Tibial nerve (tissue), 4 donors: Measurements from ENCODE around the gene GRK1. TPM values are rescaled to one million over a fixed set of nuclear protein-coding genes. Genes with fewer than 3 reads are reported as not detected.

Experiments
- DNase-seq, 2 donors: peaks; one replicate each; pipeline ENCODE4 v3.0.0-alpha.2; 2019; ENCODE audit warnings: low spot score in 2 of 2
- H3K27ac ChIP-seq, 4 donors: fragments of 200-600 bp; sonication (generic) in 3 of 4; one replicate each; pipeline ENCODE4 v1.5.1; 2017 to 2019; ENCODE audit warnings: mild to moderate bottlenecking in 1 of 4
- H3K27me3 ChIP-seq, 2 donors: fragments of 200-600 bp; sonication (generic) in 1 of 2; one replicate each; pipeline versions ENCODE4 v1.5.1 to v1.6.0; 2017 to 2019
- H3K36me3 ChIP-seq, 3 donors: fragments of 200-600 bp; sonication (generic); one replicate each; pipeline ENCODE4 v1.5.1; 2018 to 2019
- H3K4me1 ChIP-seq, 4 donors: fragments of 200-600 bp; sonication (generic) in 3 of 4; one replicate each; pipeline ENCODE4 v1.5.1; 2017 to 2019
- H3K4me3 ChIP-seq, 4 donors: fragments of 200-600 bp; sonication (generic) in 3 of 4; one replicate each; pipeline ENCODE4 v1.5.1; 2017 to 2019; ENCODE audit warnings: mild to moderate bottlenecking in 1 of 4, moderate library complexity in 1 of 4
- H3K9me3 ChIP-seq, 4 donors: fragments of 200-600 bp; sonication (generic) in 3 of 4; one replicate each; pipeline ENCODE4 v1.5.1; 2017 to 2019
- CTCF ChIP-seq, 5 experiments: fragments of 200-600 bp in 3 of 5; fragments of 450-650 bp in 2 of 5; sonication (generic) in 3 of 5; IDR thresholded peaks; one replicate each; pipeline ENCODE4 v1.5.1; 2016 to 2019; ENCODE audit warnings: antibody characterized with exemption in 5 of 5, mild to moderate bottlenecking in 3 of 5, moderate library complexity in 2 of 5
- EP300 ChIP-seq, 2 donors: sonication (generic); formaldehyde crosslinking; IDR thresholded peaks; one replicate each; pipeline ENCODE4 v1.6.1; 2017; ENCODE audit warnings: antibody characterized with exemption in 2 of 2, mild to moderate bottlenecking in 1 of 2
- POLR2A ChIP-seq, 2 donors: fragments of 450-650 bp; IDR thresholded peaks; one replicate each; pipeline ENCODE4 v1.6.1; 2017; ENCODE audit warnings: antibody characterized with exemption in 2 of 2, mild to moderate bottlenecking in 2 of 2, moderate library complexity in 2 of 2
- WGBS, 2 donors: methylation state at CpG; one replicate each; pipeline ENCODE4 v1.1.5; 2018; 5-methylcytosine and 5-hydroxymethylcytosine counted together
- total RNA-seq, 4 donors: library from RNA; depleted of rRNA; stranded (reverse); fragments of >200 nt; gene quantifications; one replicate each; pipeline ENCODE4 v1.1.0, GENCODE V29; 2016

GRK1 gene
- total RNA-seq, 4 donors from 2014 or later, result not detected

- Histone ChIP-seq H3K4me1 (peaks cover 0 to 18% (median 4%) of the 10 kb centered on the region in 4 donors), H3K4me3 (no peak overlapping the region), H3K9me3 (no peaks in the 10 kb centered on the region), H3K36me3 (no peaks in the 10 kb centered on the region), H3K27me3 (no peaks in the 10 kb centered on the region), H3K27ac (no peak overlapping the region)
- peak in 1 of 2 donors; percentile 3 for DNase-seq
- TF ChIP-seq POLR2A (IDR thresholded peaks at IDR 0.05), result no peak
- no peak for TF ChIP-seq CTCF (IDR thresholded peaks at IDR 0.05)
- TF ChIP-seq EP300 (IDR thresholded peaks at IDR 0.05), result no peak
- 89 to 94% methylated on average over 15 of the region's 15 CpGs for WGBS, 2 donors
Measured at GRCh38 chr13:113650275-113650674, 16.7 kb upstream of the GRK1 start.

GRCh38 chr13:113650731-113651148 is 16.3 kb upstream of the GRK1 start:
- Histone ChIP-seq H3K4me1 (peaks cover 0 to 18% (median 4%) of the 10 kb centered on the region in 4 donors), H3K36me3 (no peaks in the 10 kb centered on the region), H3K27ac (no peak overlapping the region), H3K9me3 (no peaks in the 10 kb centered on the region), H3K27me3 (no peaks in the 10 kb centered on the region), H3K4me3 (no peak overlapping the region)
- TF ChIP-seq POLR2A (IDR thresholded peaks at IDR 0.05), result no peak
- TF ChIP-seq EP300 (IDR thresholded peaks at IDR 0.05), result no peak
- TF ChIP-seq CTCF (IDR thresholded peaks at IDR 0.05), result no peak
- DNase-seq, result peak in 1 of 2 donors; percentile 6
- 92 to 93% methylated on average over 16 of the region's 16 CpGs for WGBS, 2 donors

- WGBS, 2 donors, result 90 to 92% methylated on average over 14 to 33 of the region's 37 CpGs
- Histone ChIP-seq H3K4me1 (peaks cover 0 to 12% (median 3%) of the 10 kb centered on the region in 4 donors), H3K36me3 (no peaks in the 10 kb centered on the region), H3K9me3 (no peaks in the 10 kb centered on the region), H3K27me3 (peaks cover 0 to 2% of the 10 kb centered on the region in 2 donors), H3K4me3 (no peak overlapping the region), H3K27ac (no peak overlapping the region)
- TF ChIP-seq EP300 (IDR thresholded peaks at IDR 0.05), result no peak
- no peak for TF ChIP-seq CTCF (IDR thresholded peaks at IDR 0.05)
- TF ChIP-seq POLR2A (IDR thresholded peaks at IDR 0.05), result no peak
- peak in 1 of 2 donors; percentile 9 for DNase-seq
Measured at GRCh38 chr13:113651511-113652403, 15.3 kb upstream of the GRK1 start.

GRCh38 chr13:113652404-113653263 is 14.4 kb upstream of the GRK1 start:
- H3K27me3 ChIP-seq, result peaks cover 0 to 11% of the 10 kb centered on the region in 2 donors
- 89 to 91% methylated on average over 24 of the region's 24 CpGs for WGBS, 2 donors
- no peak overlapping the region for H3K4me3 ChIP-seq
- no peak overlapping the region for H3K27ac ChIP-seq
- DNase-seq, result peak in 1 of 2 donors; percentile 1
- H3K36me3 ChIP-seq, result no peaks in the 10 kb centered on the region
- no peaks in the 10 kb centered on the region for H3K9me3 ChIP-seq
- H3K4me1 ChIP-seq, result peaks cover 0 to 4% (median 0%) of the 10 kb centered on the region in 4 donors
- no peak for TF ChIP-seq CTCF (IDR thresholded peaks at IDR 0.05)
- no peak for TF ChIP-seq EP300 (IDR thresholded peaks at IDR 0.05)
- no peak for TF ChIP-seq POLR2A (IDR thresholded peaks at IDR 0.05)
